ENCODE data around the gene CEMIP2. TPM values are rescaled to one million over a fixed set of nuclear protein-coding genes. Genes with fewer than 3 reads are reported as not detected.
A peak's percentile ranks its signal among the peaks of the same experiment; 100 is the strongest.

Gene CEMIP2
- polyA plus RNA-seq, 3 donors: 11.6 to 58.7 (median 21.4) TPM

GRCh38 chr9:71790296-71790695 is 22.0 kb upstream of the CEMIP2 start:
- peaks cover 0 to 1% (median 0%) of the 10 kb centered on the region in 7 donors for H3K9me3 Mint-ChIP-seq
- Histone ChIP-seq H3K9ac (ENCODE audit: insufficient read depth, low read length, poor library complexity, severe bottlenecking) (no peak overlapping the region), H3K27ac (ENCODE audit: low read depth in 1 of 2, low read length in 2 of 2) (no peak overlapping the region), H3K4me3 (replicated peaks in 1 of 3; ENCODE audit: low read depth in 2 of 3, low read length in 3 of 3) (no peak overlapping the region), H3K36me3 (replicated peaks in 1 of 2; ENCODE audit: control insufficient read depth in 1 of 2, insufficient read depth in 2 of 2, low read length in 2 of 2) (no peaks in the 10 kb centered on the region), H3K4me1 (ENCODE audit: control insufficient read depth in 1 of 2, insufficient read depth in 2 of 2, low read length in 2 of 2) (no peaks in the 10 kb centered on the region), H3K4me2 (replicated peaks; ENCODE audit: extremely low read depth, low read length, poor library complexity, severe bottlenecking) (no peak overlapping the region), H4K20me1 (ENCODE audit: insufficient read depth, low read length) (no peaks in the 10 kb centered on the region), H3K9me3 (replicated peaks in 1 of 2; ENCODE audit: control insufficient read depth in 1 of 2, insufficient read depth in 1 of 2, low read length in 2 of 2) (no peaks in the 10 kb centered on the region), H3K27me3 (ENCODE audit: control insufficient read depth in 2 of 2, insufficient read depth in 2 of 2, low read length in 2 of 2) (no peaks in the 10 kb centered on the region), H2AFZ (ENCODE audit: insufficient read depth, low read depth, low read length, poor library complexity, severe bottlenecking) (no peak overlapping the region), H3K79me2 (ENCODE audit: insufficient read depth, low read length) (no peaks in the 10 kb centered on the region)
- no peaks in the 10 kb centered on the region for H3K36me3 Mint-ChIP-seq
- intact Hi-C loops (cut with micrococcal nuclease): no loop called here
- DNase-seq: no peak
- H3K4me1 Mint-ChIP-seq: no peaks in the 10 kb centered on the region
- no peak overlapping the region for H3K4me3 Mint-ChIP-seq
- peaks cover 0 to 3% (median 0%) of the 10 kb centered on the region in 3 donors for H3K27me3 Mint-ChIP-seq (ENCODE audit: low read depth in 3 of 3)
- no peak for TF ChIP-seq CTCF (IDR thresholded peaks at IDR 0.05)
- WGBS (ENCODE audit: insufficient coverage): no CpG with 5 or more reads among the region's 1 CpG
- no peak overlapping the region for H3K27ac Mint-ChIP-seq

- Mint-ChIP-seq H3K4me1 (no peaks in the 10 kb centered on the region), H3K27me3 (ENCODE audit: low read depth in 3 of 3) (no peaks in the 10 kb centered on the region), H3K36me3 (no peaks in the 10 kb centered on the region), H3K9me3 (no peaks in the 10 kb centered on the region), H3K27ac (peak overlapping the region in 2 of 7 donors; percentile 72 to 74), H3K4me3 (no peak overlapping the region)
- Histone ChIP-seq H3K4me1 (ENCODE audit: control insufficient read depth in 1 of 2, insufficient read depth in 2 of 2, low read length in 2 of 2) (no peaks in the 10 kb centered on the region), H3K27ac (ENCODE audit: low read depth in 1 of 2, low read length in 2 of 2) (no peak overlapping the region), H3K36me3 (replicated peaks in 1 of 2; ENCODE audit: control insufficient read depth in 1 of 2, insufficient read depth in 2 of 2, low read length in 2 of 2) (no peaks in the 10 kb centered on the region), H3K79me2 (ENCODE audit: insufficient read depth, low read length) (no peaks in the 10 kb centered on the region), H3K9me3 (replicated peaks in 1 of 2; ENCODE audit: control insufficient read depth in 1 of 2, insufficient read depth in 1 of 2, low read length in 2 of 2) (no peaks in the 10 kb centered on the region), H4K20me1 (ENCODE audit: insufficient read depth, low read length) (no peaks in the 10 kb centered on the region), H2AFZ (ENCODE audit: insufficient read depth, low read depth, low read length, poor library complexity, severe bottlenecking) (no peak overlapping the region), H3K4me2 (replicated peaks; ENCODE audit: extremely low read depth, low read length, poor library complexity, severe bottlenecking) (no peak overlapping the region), H3K4me3 (replicated peaks in 1 of 3; ENCODE audit: low read depth in 2 of 3, low read length in 3 of 3) (no peak overlapping the region), H3K27me3 (ENCODE audit: control insufficient read depth in 2 of 2, insufficient read depth in 2 of 2, low read length in 2 of 2) (no peaks in the 10 kb centered on the region), H3K9ac (ENCODE audit: insufficient read depth, low read length, poor library complexity, severe bottlenecking) (no peak overlapping the region)
- intact Hi-C loops (cut with micrococcal nuclease): no loop called here
- DNase-seq: no peak
- WGBS (ENCODE audit: insufficient coverage): 85% methylated on average over 7 of the region's 9 CpGs
- no peak for TF ChIP-seq CTCF (IDR thresholded peaks at IDR 0.05)
These were observed 14.8 kb upstream of the CEMIP2 start for GRCh38 chr9:71783120-71783523.
